ENCODE results near the gene PI4KA.

The PI4KA gene

DNA sequence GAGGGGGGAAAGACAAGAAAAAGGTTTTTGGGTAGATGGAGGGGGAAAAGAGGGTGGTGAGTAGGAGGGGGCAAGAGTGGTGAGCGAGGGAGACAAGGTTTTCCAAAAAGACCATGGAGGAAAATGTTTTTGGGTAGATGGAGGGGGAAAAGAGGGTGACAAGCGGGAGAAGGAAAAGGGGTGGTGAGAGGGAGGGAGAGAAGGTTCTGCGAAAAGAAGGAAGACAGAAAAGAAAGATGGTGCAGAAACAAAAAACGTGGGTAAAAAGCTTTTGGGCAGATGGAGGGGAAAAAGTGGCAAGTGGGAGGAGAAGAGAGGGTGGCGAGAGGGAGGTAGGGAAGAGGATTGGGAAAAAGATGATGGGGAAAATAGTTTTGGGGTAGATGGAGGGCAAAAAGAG lies 200.6 kb downstream of the PI4KA start:
- no peak for DNase-seq

Data from NCI-H748 treated with DMSO at 0.1 percent for 48 hours (cell line).